DND-41 (cell line): ENCODE measurements around the gene SPATA25.

Experiments used
- ATAC-seq: fragments of 200-7000 bp; cut with Tn5 transposase; 3 replicates; pipeline ENCODE4 v1.9.1; 2021; ENCODE audit warnings: low read depth; ENCODE audit not compliant: insufficient read depth
- DNase-seq: peaks from one replicate; pipeline ENCODE4 v3.0.0-alpha.2; 2020
- H2AFZ ChIP-seq: 2 replicates; pipeline ENCODE4 v1.6.0; 2012; ENCODE audit warnings: low read depth, low read length
- H3K27ac ChIP-seq: 2 replicates; pipeline ENCODE4 v1.5.1; 2012; ENCODE audit warnings: low read length, inconsistent platforms
- H3K27me3 ChIP-seq: fragments of 200-600 bp; sonication (generic); 2 replicates; pipeline ENCODE4 v1.6.0; 2012; ENCODE audit warnings: low read length, mild to moderate bottlenecking, inconsistent platforms; ENCODE audit not compliant: insufficient read depth, poor library complexity
- H3K36me3 ChIP-seq: 2 replicates; pipeline ENCODE4 v1.5.1; 2012; ENCODE audit warnings: low read length, inconsistent platforms; ENCODE audit not compliant: insufficient read depth
- H3K4me1 ChIP-seq: 2 replicates; pipeline ENCODE4 v1.5.1; 2012; ENCODE audit warnings: mild to moderate bottlenecking, low read length; ENCODE audit not compliant: insufficient read depth
- H3K4me2 ChIP-seq: 2 replicates; pipeline ENCODE4 v1.6.0; 2012; ENCODE audit warnings: mild to moderate bottlenecking, moderate library complexity, low read length, inconsistent platforms; ENCODE audit not compliant: insufficient read depth
- H3K4me3 ChIP-seq, 2 experiments: fragments of 200-600 bp in 1 of 2; shearing (Covaris generic) in 1 of 2; 2 replicates each; pipeline ENCODE4 v1.5.1; 2012 to 2016; ENCODE audit warnings: inconsistent platforms in 2 of 2, low read length in 2 of 2, mild to moderate bottlenecking in 2 of 2, low read depth in 1 of 2, moderate library complexity in 1 of 2
- H3K79me2 ChIP-seq: 2 replicates; pipeline ENCODE4 v1.6.0; 2012; ENCODE audit warnings: low read length, inconsistent platforms; ENCODE audit not compliant: insufficient read depth
- H3K9ac ChIP-seq: 2 replicates; pipeline ENCODE4 v1.6.0; 2012; ENCODE audit warnings: low read depth, mild to moderate bottlenecking, inconsistent platforms, low read length, moderate library complexity
- H3K9me3 ChIP-seq: 2 replicates; pipeline ENCODE4 v1.5.1; 2012; ENCODE audit warnings: low read length, moderate library complexity, mild to moderate bottlenecking, inconsistent platforms; ENCODE audit not compliant: insufficient read depth, severe bottlenecking
- H4K20me1 ChIP-seq: 2 replicates; pipeline ENCODE4 v1.6.0; 2012; ENCODE audit warnings: low read length; ENCODE audit not compliant: insufficient read depth
- EZH2 ChIP-seq: IDR thresholded peaks from 3 replicates; pipeline ENCODE4 v1.6.1; 2012; ENCODE audit warnings: borderline replicate concordance, low read depth, mild to moderate bottlenecking, moderate library complexity, low read length, inconsistent platforms; ENCODE audit not compliant: severe bottlenecking
- TF ChIP-seq, protein P1 (sequence below): IDR thresholded peaks from 2 replicates; pipeline ENCODE4 v1.5.1; 2012; ENCODE audit warnings: borderline replicate concordance, low read length, moderate library complexity, mild to moderate bottlenecking; ENCODE audit not compliant: poor library complexity, severe bottlenecking; ENCODE audit errors: extremely low read depth

Gene SPATA25

DNA sequence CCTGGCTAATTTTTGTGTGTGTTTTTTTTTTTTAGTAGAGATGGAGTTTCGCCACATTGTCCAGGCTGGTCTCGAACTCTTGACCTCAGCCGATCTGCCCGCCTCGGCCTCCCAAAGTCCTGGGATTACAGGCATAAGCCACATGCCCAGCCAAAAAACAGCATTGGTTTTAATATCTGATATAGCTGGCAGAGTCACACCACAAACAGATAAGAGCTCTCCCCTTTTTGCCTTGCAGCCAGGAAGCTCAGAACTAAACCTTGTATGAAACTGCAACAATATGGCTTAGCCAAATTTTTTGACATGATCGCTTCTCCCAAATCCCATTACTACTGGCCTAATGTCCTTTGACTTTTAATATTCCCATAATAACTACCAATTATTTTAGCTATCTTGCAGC, 35.1 kb downstream of the SPATA25 start:
- Histone ChIP-seq H3K27me3 (no peaks in the 10 kb centered on the region), H3K9me3 (no peaks in the 10 kb centered on the region), H3K4me3 (no peak overlapping the region), H4K20me1 (peaks cover 3% of the 10 kb centered on the region; the same call in 1 of the 2 replicates), H3K27ac (no peak overlapping the region), H3K36me3 (peaks cover 35% of the 10 kb centered on the region), H3K4me1 (peaks cover 25% of the 10 kb centered on the region), H2AFZ (no peak overlapping the region), H3K79me2 (peaks cover 26% of the 10 kb centered on the region), H3K9ac (no peak overlapping the region), H3K4me2 (no peak overlapping the region)
- TF ChIP-seq, protein P1, sequence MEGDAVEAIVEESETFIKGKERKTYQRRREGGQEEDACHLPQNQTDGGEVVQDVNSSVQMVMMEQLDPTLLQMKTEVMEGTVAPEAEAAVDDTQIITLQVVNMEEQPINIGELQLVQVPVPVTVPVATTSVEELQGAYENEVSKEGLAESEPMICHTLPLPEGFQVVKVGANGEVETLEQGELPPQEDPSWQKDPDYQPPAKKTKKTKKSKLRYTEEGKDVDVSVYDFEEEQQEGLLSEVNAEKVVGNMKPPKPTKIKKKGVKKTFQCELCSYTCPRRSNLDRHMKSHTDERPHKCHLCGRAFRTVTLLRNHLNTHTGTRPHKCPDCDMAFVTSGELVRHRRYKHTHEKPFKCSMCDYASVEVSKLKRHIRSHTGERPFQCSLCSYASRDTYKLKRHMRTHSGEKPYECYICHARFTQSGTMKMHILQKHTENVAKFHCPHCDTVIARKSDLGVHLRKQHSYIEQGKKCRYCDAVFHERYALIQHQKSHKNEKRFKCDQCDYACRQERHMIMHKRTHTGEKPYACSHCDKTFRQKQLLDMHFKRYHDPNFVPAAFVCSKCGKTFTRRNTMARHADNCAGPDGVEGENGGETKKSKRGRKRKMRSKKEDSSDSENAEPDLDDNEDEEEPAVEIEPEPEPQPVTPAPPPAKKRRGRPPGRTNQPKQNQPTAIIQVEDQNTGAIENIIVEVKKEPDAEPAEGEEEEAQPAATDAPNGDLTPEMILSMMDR = no peak
- no peak for TF ChIP-seq EZH2
- no peak for ATAC-seq
- DNase-seq = no peak

DNA sequence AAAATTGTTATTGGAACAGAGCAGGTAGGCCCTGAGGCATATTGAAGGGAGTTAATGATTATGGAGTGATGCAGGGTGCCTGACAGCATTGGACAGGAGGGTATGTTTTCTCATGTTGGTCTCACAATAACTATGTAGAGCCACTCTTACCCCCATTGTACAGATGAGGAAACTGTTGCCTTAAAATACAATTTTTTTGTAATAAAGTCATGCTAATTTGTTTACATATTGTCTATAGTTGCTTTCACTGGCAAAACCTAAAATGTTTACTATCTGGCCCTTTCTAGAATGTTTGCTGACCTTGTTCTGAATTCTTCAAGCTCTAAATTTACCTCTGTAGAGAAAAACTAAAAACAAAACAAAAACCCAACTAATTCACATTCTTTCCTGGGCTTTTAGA, 35.9 kb downstream of the SPATA25 start:
- no peak overlapping the region for H3K4me2 ChIP-seq
- H2AFZ ChIP-seq = no peak overlapping the region
- H3K79me2 ChIP-seq = peaks cover 19% of the 10 kb centered on the region
- H3K9ac ChIP-seq = no peak overlapping the region
- no peaks in the 10 kb centered on the region for H3K9me3 ChIP-seq
- H3K4me1 ChIP-seq = peaks cover 23% of the 10 kb centered on the region
- ATAC-seq = no peak
- TF ChIP-seq, protein P1 = no peak
- no peak for TF ChIP-seq EZH2
- H3K36me3 ChIP-seq = peaks cover 39% of the 10 kb centered on the region
- H4K20me1 ChIP-seq = peaks cover 3% of the 10 kb centered on the region; the same call in 1 of the 2 replicates
- H3K27me3 ChIP-seq = no peaks in the 10 kb centered on the region
- no peak overlapping the region for H3K4me3 ChIP-seq
- no peak overlapping the region for H3K27ac ChIP-seq
- no peak for DNase-seq

DNA sequence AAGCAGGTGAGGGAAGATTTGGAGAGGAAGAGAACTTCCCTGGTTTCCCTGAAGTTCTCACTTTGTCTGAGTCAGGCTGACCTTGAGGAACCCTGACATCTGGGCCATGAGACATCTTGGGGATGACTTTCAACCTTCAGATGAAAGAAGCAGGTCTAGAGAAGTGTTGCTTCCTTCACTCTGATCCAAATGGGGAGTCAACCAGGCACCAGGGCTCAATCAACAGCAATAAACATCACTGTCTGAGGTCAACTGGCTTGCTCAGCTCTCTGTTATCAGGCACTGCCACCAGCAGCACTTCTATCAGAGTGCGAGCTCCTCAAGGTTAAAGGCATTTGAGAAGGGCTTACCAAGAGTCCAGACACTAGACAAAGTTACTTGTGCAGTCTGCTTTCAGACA, 36.5 kb downstream of the SPATA25 start:
- Histone ChIP-seq H3K4me1 (peaks cover 17% of the 10 kb centered on the region), H3K4me3 (no peak overlapping the region), H3K27ac (no peak overlapping the region), H3K9me3 (no peaks in the 10 kb centered on the region), H3K79me2 (peaks cover 13% of the 10 kb centered on the region), H3K9ac (no peak overlapping the region), H3K27me3 (no peaks in the 10 kb centered on the region), H4K20me1 (peaks cover 3% of the 10 kb centered on the region; the same call in 1 of the 2 replicates), H3K4me2 (no peak overlapping the region), H3K36me3 (peaks cover 45% of the 10 kb centered on the region), H2AFZ (no peak overlapping the region)
- ATAC-seq (no peak), DNase-seq (no peak)
- TF ChIP-seq, protein P1 = no peak
- no peak for TF ChIP-seq EZH2

DNA sequence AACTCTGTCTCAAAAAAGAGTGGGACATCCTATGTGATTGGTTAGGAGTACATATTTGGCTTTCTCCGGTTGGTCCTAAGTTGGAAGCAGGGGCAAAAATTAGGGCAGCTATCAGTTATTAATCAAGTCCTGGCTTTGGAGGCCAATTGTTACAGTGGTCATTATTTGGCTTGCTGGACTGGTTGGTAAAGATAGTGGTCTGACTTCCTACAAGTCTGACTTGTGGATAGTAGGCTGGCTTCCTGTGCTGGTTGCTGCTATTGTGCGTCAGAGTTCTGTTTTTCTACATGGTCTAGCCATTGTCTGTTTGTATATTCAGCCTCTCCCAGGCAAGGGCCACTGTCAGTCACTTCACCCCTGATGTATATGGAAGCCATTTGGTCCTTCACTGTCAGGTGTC, 37.2 kb downstream of the SPATA25 start:
- Histone ChIP-seq H2AFZ (no peak overlapping the region), H3K9me3 (no peaks in the 10 kb centered on the region), H3K79me2 (peaks cover 9% of the 10 kb centered on the region), H3K27me3 (no peaks in the 10 kb centered on the region), H3K4me2 (no peak overlapping the region), H4K20me1 (peaks cover 3% of the 10 kb centered on the region; the same call in 1 of the 2 replicates), H3K9ac (no peak overlapping the region), H3K27ac (no peak overlapping the region), H3K36me3 (peaks cover 52% of the 10 kb centered on the region), H3K4me1 (peaks cover 12% of the 10 kb centered on the region), H3K4me3 (no peak overlapping the region)
- TF ChIP-seq EZH2 = no peak
- TF ChIP-seq, protein P1 = no peak
- DNase-seq = no peak
- ATAC-seq = no peak
